Liver (tissue), 3 donors: ENCODE data around the gene VN1R2.
"Not testable (repeated sequence)": the region's sequence is repeated elsewhere in the genome, so short reads cannot be mapped to it uniquely, and the experiment has no call there.

Source experiments
- ATF3 ChIP-seq: IDR thresholded peaks from 2 replicates; pipeline ENCODE4 v1.6.1; 2016; ENCODE audit warnings: antibody characterized with exemption
- CTCF ChIP-seq: fragments of 150-350 bp; IDR thresholded peaks from 2 replicates; pipeline ENCODE4 v1.5.1; 2017; ENCODE audit warnings: improper control_type of control experiment, low read depth, low read length; ENCODE audit not compliant: missing input control
- EGR1 ChIP-seq, 2 donors: IDR thresholded peaks; 2 replicates each; pipeline ENCODE4 v1.6.1; 2016 to 2018; ENCODE audit warnings: antibody characterized with exemption in 2 of 2, low read depth in 2 of 2
- FOXA1 ChIP-seq: IDR thresholded peaks from 2 replicates; pipeline ENCODE4 v1.6.1; 2016; ENCODE audit warnings: antibody characterized with exemption
- GABPA ChIP-seq, 2 donors: IDR thresholded peaks in 1 of 2; conservative IDR thresholded peaks in 1 of 2; 2 replicates each; pipeline ENCODE4 v1.6.1; 2016; ENCODE audit warnings: antibody characterized with exemption in 2 of 2, mild to moderate bottlenecking in 1 of 2, moderate library complexity in 1 of 2
- MAX ChIP-seq: IDR thresholded peaks from 2 replicates; pipeline ENCODE4 v1.6.1; 2016; ENCODE audit warnings: antibody characterized with exemption
- RAD21 ChIP-seq, 2 donors: IDR thresholded peaks; 2 replicates each; pipeline ENCODE4 v1.6.1; 2016; ENCODE audit warnings: antibody characterized with exemption in 2 of 2, mild to moderate bottlenecking in 2 of 2
- SP1 ChIP-seq: IDR thresholded peaks from 2 replicates; pipeline ENCODE4 v1.6.1; 2018; ENCODE audit warnings: antibody characterized with exemption, mild to moderate bottlenecking
- TAF1 ChIP-seq: conservative IDR thresholded peaks from 2 replicates; pipeline ENCODE4 v1.6.1; 2016; ENCODE audit warnings: antibody characterized with exemption, mild to moderate bottlenecking
- YY1 ChIP-seq: IDR thresholded peaks from 2 replicates; pipeline ENCODE4 v1.6.1; 2016; ENCODE audit warnings: antibody characterized with exemption, mild to moderate bottlenecking
- donor health status: healthy.
- donor health status: healthy.

GRCh38 chr19:53269861-53270260 is 11.8 kb downstream of the VN1R2 start:
- TF ChIP-seq SP1; RAD21 (IDR thresholded peaks at IDR 0.05); FOXA1; CTCF; EGR1 (IDR thresholded peaks at IDR 0.05; ENCODE audit: low read depth in 2 of 2); GABPA (IDR thresholded peaks at IDR 0.05 in 1 of 2, conservative IDR thresholded peaks at IDR 0.05 in 1 of 2); TAF1; MAX; YY1; ATF3: not testable (repeated sequence)
